Cerebellar cortex (tissue), 1 donor: ENCODE data around the gene GOLGA8T.
"Not testable (repeated sequence)": the region's sequence is repeated elsewhere in the genome, so short reads cannot be mapped to it uniquely, and the experiment has no call there.

Source experiments
- DNase-seq: peaks from one replicate; pipeline ENCODE4 v3.0.0-alpha.2; 2015; ENCODE audit warnings: low spot score

The GOLGA8T gene, protein sequence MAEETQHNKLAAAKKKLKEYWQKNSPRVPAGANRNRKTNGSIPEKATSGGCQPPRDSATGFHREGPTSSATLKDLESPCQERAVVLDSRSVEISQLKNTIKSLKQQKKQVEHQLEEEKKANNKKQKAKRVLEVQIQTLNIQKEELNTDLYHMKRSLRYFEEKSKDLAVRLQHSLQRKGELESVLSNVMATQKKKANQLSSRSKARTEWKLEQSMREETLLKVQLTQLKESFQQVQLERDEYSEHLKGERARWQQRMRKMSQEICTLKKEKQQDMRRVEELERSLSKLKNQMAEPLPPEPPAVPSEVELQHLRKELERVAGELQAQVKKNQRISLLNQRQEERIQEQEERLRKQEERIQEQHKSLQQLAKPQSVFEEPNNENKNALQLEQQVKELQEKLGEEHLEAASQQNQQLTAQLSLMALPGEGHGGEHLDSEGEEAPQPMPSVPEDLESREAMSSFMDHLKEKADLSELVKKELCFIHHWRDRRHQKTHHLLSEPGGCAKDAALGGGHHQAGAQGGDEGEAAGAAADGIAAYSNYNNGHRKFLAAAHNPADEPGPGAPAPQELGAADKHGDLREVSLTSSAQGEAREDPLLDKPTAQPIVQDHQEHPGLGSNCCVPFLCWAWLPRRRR

GRCh38 chr15:30134751-30135150 is at the start of gene GOLGA8T:
GOLGA8T (plus strand) TSS chr15:30135051; CDS start chr15:30135149, 98 bp downstream.
- DNase-seq: not testable (repeated sequence)

- DNase-seq: not testable (repeated sequence)
These were observed 37.0 kb upstream of the GOLGA8T start for GRCh38 chr15:30097827-30098226.

DNA sequence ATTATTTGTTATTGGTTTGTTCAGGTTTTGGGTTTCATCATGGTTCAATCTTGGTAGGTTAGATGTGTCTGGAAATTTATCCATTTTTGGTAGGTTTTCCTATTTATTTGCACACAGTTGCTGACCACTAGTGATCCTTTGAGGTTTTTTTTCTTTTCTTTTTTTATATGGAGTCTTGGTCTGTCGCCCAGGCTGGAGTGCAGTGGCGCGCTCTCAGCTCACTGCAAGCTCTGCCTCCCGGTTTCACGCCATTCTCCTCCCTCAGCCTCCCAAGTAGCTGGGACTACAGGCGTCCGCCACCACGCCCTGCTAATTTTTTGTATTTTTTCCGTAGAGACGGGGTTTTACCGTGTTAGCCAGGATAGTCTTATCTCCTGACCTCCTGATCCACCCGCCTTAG is 32.0 kb upstream of the GOLGA8T start:
- not testable (repeated sequence) for DNase-seq

DNA sequence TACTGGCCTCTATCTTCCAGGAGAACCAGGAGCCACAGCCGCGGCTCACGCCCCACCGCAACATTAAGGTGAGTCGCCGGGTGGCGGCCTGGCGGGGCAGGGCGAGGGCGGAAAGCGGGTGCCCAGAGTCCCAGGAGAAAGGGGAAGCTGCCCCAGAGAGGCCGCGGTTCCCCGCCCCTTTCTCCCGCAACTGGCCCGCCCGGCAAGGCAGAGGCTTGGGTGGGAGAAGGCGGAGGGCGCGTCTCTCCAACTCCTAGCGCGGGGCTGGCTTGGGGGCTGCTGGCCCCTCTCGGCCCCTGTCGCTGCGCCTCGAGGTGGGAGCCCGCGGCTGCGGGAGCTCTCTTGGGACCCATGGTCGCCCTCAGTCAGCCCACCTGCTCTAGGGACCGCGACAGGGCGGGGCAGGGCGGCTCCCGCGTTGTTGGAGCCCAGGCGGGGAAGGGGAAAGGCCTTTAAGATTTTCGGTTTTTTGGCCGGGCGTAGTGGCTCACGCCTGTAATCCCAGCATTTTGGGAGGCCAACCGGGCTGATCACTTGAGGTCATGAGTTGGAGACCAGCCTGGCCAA is 30.8 kb upstream of the GOLGA8T start:
- DNase-seq: not testable (repeated sequence)

- DNase-seq: not testable (repeated sequence)
These were observed 24.3 kb upstream of the GOLGA8T start for GRCh38 chr15:30110591-30110990.

GRCh38 chr15:30130066-30130465 is 4.8 kb upstream of the GOLGA8T start:
- DNase-seq: not testable (repeated sequence)

GRCh38 chr15:30143246-30143645 is 8.4 kb downstream of the GOLGA8T start:
- not testable (repeated sequence) for DNase-seq

- DNase-seq: not testable (repeated sequence)
These were observed 15.0 kb downstream of the GOLGA8T start for GRCh38 chr15:30149891-30150290.

GRCh38 chr15:30162479-30163357 is 27.9 kb downstream of the GOLGA8T start:
- not testable (repeated sequence) for DNase-seq

DNA sequence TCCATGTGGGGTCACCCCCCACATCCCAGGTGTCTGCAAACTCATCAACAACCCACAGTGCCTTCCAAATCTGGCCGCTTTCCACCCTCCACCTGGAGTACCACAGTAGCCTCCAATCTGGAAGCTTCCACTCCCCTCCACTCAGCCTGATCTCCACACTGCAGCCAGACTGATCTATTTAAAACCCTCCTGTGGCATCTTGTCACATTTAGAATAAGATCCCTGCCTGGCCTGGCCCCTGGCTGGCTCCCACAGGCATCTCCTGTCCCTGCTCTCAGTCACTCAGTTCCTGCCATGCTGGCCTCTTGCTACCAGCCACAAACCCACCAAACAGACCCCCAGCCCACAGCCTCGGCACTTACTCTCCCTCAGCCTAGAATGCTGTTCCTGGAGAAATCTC is 28.9 kb downstream of the GOLGA8T start:
- not testable (repeated sequence) for DNase-seq

- not testable (repeated sequence) for DNase-seq
These were observed 29.4 kb downstream of the GOLGA8T start for GRCh38 chr15:30164257-30164656.

DNA sequence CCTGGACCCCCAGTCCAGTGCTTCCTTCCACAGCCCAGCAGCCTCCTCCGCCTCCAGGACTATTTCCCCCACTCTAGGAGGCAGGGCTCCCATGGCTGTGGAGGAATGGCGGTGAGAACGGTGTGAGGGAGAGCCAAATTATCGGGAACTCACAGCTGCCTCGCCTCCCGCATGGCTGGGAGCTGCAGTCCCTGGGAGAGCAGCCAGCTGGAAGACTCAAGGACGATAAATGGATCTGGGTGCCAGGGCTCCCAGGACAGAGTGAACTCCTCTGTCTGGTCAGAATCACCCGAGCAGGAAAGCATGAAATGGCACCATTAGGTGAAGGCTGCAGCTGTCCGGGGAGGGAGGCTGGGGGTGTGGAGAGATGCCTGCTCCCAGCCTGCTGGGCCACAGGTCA is 32.6 kb downstream of the GOLGA8T start:
- DNase-seq: not testable (repeated sequence)

GRCh38 chr15:30167886-30168285 is 33.0 kb downstream of the GOLGA8T start:
- not testable (repeated sequence) for DNase-seq

GRCh38 chr15:30171452-30171851 is 36.6 kb downstream of the GOLGA8T start:
- DNase-seq: not testable (repeated sequence)

DNA sequence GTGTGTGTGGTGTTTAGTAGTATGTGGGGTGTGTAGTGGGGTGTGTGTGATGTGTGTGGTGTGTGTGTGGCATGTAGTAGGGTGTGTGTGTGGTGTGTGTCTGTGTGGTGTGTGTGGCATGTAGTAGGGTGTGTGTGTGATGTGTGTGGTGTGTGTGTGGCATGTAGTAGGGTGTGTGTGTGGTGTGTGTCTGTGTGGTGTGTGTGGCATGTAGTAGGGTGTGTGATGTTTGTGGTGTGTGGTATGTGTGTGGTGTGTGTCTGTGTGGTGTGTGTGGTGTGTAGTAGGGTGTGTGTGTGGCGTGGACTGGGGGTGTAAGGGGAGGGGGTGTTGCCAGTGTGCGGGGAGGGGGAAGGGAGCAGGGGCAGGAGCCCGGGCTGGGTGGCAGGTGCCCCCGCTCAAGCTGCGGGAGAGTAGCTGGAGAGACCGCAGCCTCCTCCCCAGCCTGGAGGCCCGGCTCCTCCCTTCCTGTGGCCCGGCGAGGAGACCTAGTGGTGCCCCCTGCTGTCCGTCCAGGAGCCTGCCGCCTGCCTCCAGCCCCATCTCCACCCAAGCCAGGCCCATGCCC is 38.3 kb downstream of the GOLGA8T start:
- not testable (repeated sequence) for DNase-seq

DNA sequence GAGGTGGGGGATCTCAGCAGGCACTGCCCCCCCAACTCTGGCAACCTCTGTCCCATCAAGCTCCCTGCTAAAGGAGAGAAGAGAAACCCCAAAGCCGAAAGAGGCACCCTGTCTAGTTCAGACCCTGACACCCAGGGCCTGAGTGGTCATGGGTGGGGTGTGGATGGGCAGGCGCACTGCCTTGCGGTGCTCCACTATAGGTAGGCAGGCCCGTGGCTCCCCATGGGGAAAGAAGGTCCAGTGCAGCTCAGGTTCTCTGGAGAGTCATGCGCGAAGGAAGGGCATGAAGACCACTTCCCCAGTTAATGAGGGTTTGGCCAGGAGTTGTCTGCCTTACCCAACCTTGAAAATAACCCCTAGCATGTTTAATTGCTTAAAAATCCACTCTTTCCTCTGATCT is 40.4 kb downstream of the GOLGA8T start:
- DNase-seq: not testable (repeated sequence)

DNA sequence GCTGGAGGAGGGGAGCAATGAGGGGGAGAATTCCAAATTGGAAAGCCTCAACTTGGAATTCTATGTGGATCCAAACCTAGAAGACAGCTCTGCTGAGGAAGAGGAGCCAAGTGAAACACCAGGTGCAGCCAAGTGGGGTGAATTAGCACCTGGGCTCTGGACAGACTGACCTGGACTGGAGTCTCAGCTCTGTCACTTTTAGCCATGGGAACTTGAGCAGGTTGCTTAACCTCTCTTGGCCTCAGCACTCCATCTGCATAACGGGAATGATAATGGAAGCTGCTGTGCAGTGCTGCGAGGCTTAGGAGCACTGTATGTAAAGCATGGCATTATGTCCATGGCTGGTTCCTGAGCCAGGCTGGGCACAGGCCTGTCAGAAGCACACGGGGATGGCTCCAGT is 41.8 kb downstream of the GOLGA8T start:
- not testable (repeated sequence) for DNase-seq

DNA sequence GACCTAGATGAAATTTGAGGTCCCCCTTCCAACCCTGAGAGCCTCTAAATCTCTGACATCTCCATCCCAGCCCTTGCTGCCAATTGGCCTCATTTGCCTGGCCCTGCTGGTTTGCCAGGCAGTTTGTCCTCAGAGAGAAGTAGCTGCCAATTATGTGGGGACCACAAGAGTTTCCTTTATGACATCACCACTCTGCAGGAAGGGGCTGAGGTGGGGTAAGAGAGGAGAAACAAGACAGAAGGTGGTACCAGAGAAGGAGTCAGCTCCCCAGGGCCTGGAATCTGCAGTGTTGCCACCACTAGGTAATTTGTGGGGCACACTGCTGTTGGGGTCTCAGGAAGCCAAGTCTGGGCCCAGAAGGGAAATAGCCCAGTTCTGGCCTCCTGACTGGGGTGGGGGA is 45.0 kb downstream of the GOLGA8T start:
- not testable (repeated sequence) for DNase-seq

DNA sequence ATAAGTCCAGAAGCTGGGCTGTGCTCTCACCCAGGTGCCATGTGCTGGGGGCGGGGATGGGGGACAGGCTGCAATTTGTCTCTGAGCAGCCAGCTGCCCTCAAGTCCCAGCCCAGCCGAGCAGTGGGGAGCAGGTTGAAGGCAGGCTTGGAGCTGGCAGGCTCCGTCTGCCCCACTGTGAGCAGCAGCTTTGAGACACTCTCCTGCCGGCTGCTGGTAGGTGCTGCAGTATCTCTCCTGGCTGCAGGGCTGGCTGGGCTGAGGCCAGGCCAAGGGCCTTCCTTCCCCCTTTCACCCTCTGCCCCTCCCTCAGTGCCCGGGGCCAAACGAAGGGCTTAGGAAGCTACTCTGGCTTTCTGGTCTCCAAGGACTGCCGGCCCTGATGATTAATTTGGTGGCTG is 50.6 kb downstream of the GOLGA8T start:
- not testable (repeated sequence) for DNase-seq

GRCh38 chr15:30187429-30187828 is 52.6 kb downstream of the GOLGA8T start:
- not testable (repeated sequence) for DNase-seq

GRCh38 chr15:30189754-30190153 is 54.9 kb downstream of the GOLGA8T start:
- not testable (repeated sequence) for DNase-seq
